HCT116 (cell line): ENCODE measurements around the gene COL4A1.

Experiments used
- CEBPB ChIP-seq: IDR thresholded peaks from 2 replicates; pipeline ENCODE4 v1.6.1; 2012; ENCODE audit warnings: low read depth
- EZH2 ChIP-seq: fragments of 200-600 bp; sonication (generic); IDR thresholded peaks from 2 replicates; pipeline ENCODE4 v1.6.1; 2017; ENCODE audit warnings: antibody characterized with exemption, mixed run types
- FOSL1 ChIP-seq: IDR thresholded peaks from 2 replicates; pipeline ENCODE4 v1.6.1; 2012; ENCODE audit warnings: low read depth
- JUND ChIP-seq: IDR thresholded peaks from 2 replicates; pipeline ENCODE4 v1.6.1; 2012
- MAX ChIP-seq: IDR thresholded peaks from 2 replicates; pipeline ENCODE4 v1.6.1; 2012
- POLR2A ChIP-seq: IDR thresholded peaks from 2 replicates; pipeline ENCODE4 v1.7.0; 2011; ENCODE audit warnings: borderline replicate concordance; ENCODE audit not compliant: insufficient read depth, insufficient read length; ENCODE audit errors: extremely low read depth
- POLR2AphosphoS5 ChIP-seq: IDR thresholded peaks from 2 replicates; pipeline ENCODE4 v1.6.1; 2011; ENCODE audit warnings: mild to moderate bottlenecking, low read depth, low read length, moderate library complexity
- TF ChIP-seq, protein P1 (sequence below), 3 experiments: fragments of 200-600 bp in 1 of 3; sonication (generic) in 1 of 3; IDR thresholded peaks in 2 of 3; conservative IDR thresholded peaks in 1 of 3; 2 replicates each; pipeline ENCODE4 v1.5.1; 2012 to 2017; ENCODE audit warnings: low read depth in 2 of 3, low read length in 2 of 3, antibody characterized with exemption in 1 of 3, borderline replicate concordance in 1 of 3, control low read depth in 1 of 3, mild to moderate bottlenecking in 1 of 3, mixed read lengths in 1 of 3, mixed run types in 1 of 3, moderate library complexity in 1 of 3; ENCODE audit not compliant: insufficient read depth in 1 of 3

GRCh38 chr13:110305544-110305943 lies 1.4 kb downstream of the COL4A1 start:
- TF ChIP-seq, protein P1, sequence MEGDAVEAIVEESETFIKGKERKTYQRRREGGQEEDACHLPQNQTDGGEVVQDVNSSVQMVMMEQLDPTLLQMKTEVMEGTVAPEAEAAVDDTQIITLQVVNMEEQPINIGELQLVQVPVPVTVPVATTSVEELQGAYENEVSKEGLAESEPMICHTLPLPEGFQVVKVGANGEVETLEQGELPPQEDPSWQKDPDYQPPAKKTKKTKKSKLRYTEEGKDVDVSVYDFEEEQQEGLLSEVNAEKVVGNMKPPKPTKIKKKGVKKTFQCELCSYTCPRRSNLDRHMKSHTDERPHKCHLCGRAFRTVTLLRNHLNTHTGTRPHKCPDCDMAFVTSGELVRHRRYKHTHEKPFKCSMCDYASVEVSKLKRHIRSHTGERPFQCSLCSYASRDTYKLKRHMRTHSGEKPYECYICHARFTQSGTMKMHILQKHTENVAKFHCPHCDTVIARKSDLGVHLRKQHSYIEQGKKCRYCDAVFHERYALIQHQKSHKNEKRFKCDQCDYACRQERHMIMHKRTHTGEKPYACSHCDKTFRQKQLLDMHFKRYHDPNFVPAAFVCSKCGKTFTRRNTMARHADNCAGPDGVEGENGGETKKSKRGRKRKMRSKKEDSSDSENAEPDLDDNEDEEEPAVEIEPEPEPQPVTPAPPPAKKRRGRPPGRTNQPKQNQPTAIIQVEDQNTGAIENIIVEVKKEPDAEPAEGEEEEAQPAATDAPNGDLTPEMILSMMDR (IDR thresholded peaks at IDR 0.05 in 2 of 3, conservative IDR thresholded peaks at IDR 0.05 in 1 of 3; ENCODE audit: borderline replicate concordance in 1 of 3, insufficient read depth in 1 of 3, low read depth in 2 of 3, low read length in 2 of 3) = no peak
- TF ChIP-seq MAX = no peak
- no peak for TF ChIP-seq POLR2A
- TF ChIP-seq EZH2 = no peak
- TF ChIP-seq POLR2AphosphoS5 = no peak
- no peak for TF ChIP-seq FOSL1
- no peak for TF ChIP-seq JUND
- no peak for TF ChIP-seq CEBPB
